ENCODE measurements around the gene CDC16. TPM values are rescaled to one million over a fixed set of nuclear protein-coding genes. Genes with fewer than 3 reads are reported as not detected.

The CDC16 gene
- total RNA-seq, 1 experiment from 2014 or later = 61.1 TPM

- BruUV-seq (replicated peaks) = no TSS peak
- Histone ChIP-seq H3K4me3 (ENCODE audit: low read depth, low read length, poor library complexity, severe bottlenecking) (no peak overlapping the region), H3K4me1 (ENCODE audit: insufficient read depth, low read length, poor library complexity, severe bottlenecking) (no peaks in the 10 kb centered on the region), H3K9me3 (ENCODE audit: low read depth, low read length, poor library complexity, severe bottlenecking) (no peaks in the 10 kb centered on the region), H3K27me3 (replicated peaks; ENCODE audit: insufficient read depth, low read depth, low read length, poor library complexity) (no peaks in the 10 kb centered on the region), H3K27ac (ENCODE audit: low read depth, low read length, poor library complexity, severe bottlenecking) (no peak overlapping the region), H3K36me3 (ENCODE audit: insufficient read depth, low read length, poor library complexity, severe bottlenecking) (peaks cover 20% of the 10 kb centered on the region)
- intact Hi-C loops (cut with micrococcal nuclease; ENCODE audit: unreplicated experiment) = no loop called here
- TF ChIP-seq, protein P1, sequence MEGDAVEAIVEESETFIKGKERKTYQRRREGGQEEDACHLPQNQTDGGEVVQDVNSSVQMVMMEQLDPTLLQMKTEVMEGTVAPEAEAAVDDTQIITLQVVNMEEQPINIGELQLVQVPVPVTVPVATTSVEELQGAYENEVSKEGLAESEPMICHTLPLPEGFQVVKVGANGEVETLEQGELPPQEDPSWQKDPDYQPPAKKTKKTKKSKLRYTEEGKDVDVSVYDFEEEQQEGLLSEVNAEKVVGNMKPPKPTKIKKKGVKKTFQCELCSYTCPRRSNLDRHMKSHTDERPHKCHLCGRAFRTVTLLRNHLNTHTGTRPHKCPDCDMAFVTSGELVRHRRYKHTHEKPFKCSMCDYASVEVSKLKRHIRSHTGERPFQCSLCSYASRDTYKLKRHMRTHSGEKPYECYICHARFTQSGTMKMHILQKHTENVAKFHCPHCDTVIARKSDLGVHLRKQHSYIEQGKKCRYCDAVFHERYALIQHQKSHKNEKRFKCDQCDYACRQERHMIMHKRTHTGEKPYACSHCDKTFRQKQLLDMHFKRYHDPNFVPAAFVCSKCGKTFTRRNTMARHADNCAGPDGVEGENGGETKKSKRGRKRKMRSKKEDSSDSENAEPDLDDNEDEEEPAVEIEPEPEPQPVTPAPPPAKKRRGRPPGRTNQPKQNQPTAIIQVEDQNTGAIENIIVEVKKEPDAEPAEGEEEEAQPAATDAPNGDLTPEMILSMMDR (conservative IDR thresholded peaks at IDR 0.05; ENCODE audit: low read depth, low read length) = no peak
- no peak for DNase-seq (ENCODE audit: low spot score)
- ChIA-PET POLR2A (ENCODE audit: low non-redundant PET) (no interaction called here), CTCF (no interaction called here)
These were observed 64.2 kb downstream of the CDC16 start for GRCh38 chr13:114298866-114299265.

- Histone ChIP-seq H3K27me3 (replicated peaks; ENCODE audit: insufficient read depth, low read depth, low read length, poor library complexity) (no peaks in the 10 kb centered on the region), H3K27ac (ENCODE audit: low read depth, low read length, poor library complexity, severe bottlenecking) (no peak overlapping the region), H3K9me3 (ENCODE audit: low read depth, low read length, poor library complexity, severe bottlenecking) (no peaks in the 10 kb centered on the region), H3K4me1 (ENCODE audit: insufficient read depth, low read length, poor library complexity, severe bottlenecking) (no peaks in the 10 kb centered on the region), H3K4me3 (ENCODE audit: low read depth, low read length, poor library complexity, severe bottlenecking) (no peak overlapping the region), H3K36me3 (ENCODE audit: insufficient read depth, low read length, poor library complexity, severe bottlenecking) (peaks cover 20% of the 10 kb centered on the region)
- ChIA-PET POLR2A (ENCODE audit: low non-redundant PET) (no interaction called here), CTCF (no interaction called here)
- TF ChIP-seq, protein P1 (conservative IDR thresholded peaks at IDR 0.05; ENCODE audit: low read depth, low read length) = no peak
- no peak for TF ChIP-seq EZH2 (IDR thresholded peaks at IDR 0.05; ENCODE audit: borderline replicate concordance, low read depth, low read length, poor library complexity, severe bottlenecking)
- DNase-seq (ENCODE audit: low spot score) = no peak
- BruUV-seq (replicated peaks) = no TSS peak
- intact Hi-C loops (cut with micrococcal nuclease; ENCODE audit: unreplicated experiment) = no loop called here
These were observed 65.1 kb downstream of the CDC16 start for GRCh38 chr13:114299604-114300305.

- no peak overlapping the region for H3K27ac ChIP-seq (ENCODE audit: low read depth, low read length, poor library complexity, severe bottlenecking)
- no peak for TF ChIP-seq EZH2 (IDR thresholded peaks at IDR 0.05; ENCODE audit: borderline replicate concordance, low read depth, low read length, poor library complexity, severe bottlenecking)
- TF ChIP-seq, protein P1 (conservative IDR thresholded peaks at IDR 0.05; ENCODE audit: low read depth, low read length) = no peak
- intact Hi-C loops (cut with micrococcal nuclease; ENCODE audit: unreplicated experiment) = no loop called here
- CTCF ChIA-PET = no interaction called here
- no TSS peak for BruUV-seq (replicated peaks)
- no peaks in the 10 kb centered on the region for H3K4me1 ChIP-seq (ENCODE audit: insufficient read depth, low read length, poor library complexity, severe bottlenecking)
- POLR2A ChIA-PET (ENCODE audit: low non-redundant PET) = no interaction called here
- no peak for DNase-seq (ENCODE audit: low spot score)
- no peak overlapping the region for H3K4me3 ChIP-seq (ENCODE audit: low read depth, low read length, poor library complexity, severe bottlenecking)
- H3K9me3 ChIP-seq (ENCODE audit: low read depth, low read length, poor library complexity, severe bottlenecking) = no peaks in the 10 kb centered on the region
- no peaks in the 10 kb centered on the region for H3K27me3 ChIP-seq (replicated peaks; ENCODE audit: insufficient read depth, low read depth, low read length, poor library complexity)
- peaks cover 31% of the 10 kb centered on the region for H3K36me3 ChIP-seq (ENCODE audit: insufficient read depth, low read length, poor library complexity, severe bottlenecking)
These were observed 69.1 kb downstream of the CDC16 start for GRCh38 chr13:114303700-114304327.

Measured in A673 (cell line).